ENCODE results near the gene MACROD2. TPM values are rescaled to one million over a fixed set of nuclear protein-coding genes. Genes with fewer than 3 reads are reported as not detected.
A peak's percentile ranks its signal among the peaks of the same experiment; 100 is the strongest.

MACROD2 gene
- total RNA-seq, 1 donor from 2014 or later, result 0.23 TPM

DNA sequence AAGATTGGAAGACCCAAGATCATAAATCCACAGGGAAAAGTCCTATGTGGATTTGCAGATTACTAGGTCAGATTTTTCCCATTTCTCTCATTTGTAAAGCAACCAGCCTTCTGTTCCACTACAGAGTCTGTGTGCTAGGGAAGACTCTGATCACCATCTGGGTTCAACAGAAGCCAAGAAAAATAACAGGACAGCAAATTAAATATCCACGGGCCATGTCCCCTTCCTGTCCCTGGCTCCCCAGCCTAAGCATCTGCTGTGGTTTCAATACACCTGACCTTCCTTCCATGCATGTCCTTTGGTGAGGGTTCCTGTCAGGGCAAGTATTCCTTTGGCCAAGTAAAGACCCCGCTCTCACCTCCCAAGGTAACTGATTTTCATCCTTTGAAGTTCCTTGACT, 2019.1 kb downstream of the MACROD2 start:
- DNase-seq (ENCODE audit: low read depth), result no peak
- TF ChIP-seq, protein P1, sequence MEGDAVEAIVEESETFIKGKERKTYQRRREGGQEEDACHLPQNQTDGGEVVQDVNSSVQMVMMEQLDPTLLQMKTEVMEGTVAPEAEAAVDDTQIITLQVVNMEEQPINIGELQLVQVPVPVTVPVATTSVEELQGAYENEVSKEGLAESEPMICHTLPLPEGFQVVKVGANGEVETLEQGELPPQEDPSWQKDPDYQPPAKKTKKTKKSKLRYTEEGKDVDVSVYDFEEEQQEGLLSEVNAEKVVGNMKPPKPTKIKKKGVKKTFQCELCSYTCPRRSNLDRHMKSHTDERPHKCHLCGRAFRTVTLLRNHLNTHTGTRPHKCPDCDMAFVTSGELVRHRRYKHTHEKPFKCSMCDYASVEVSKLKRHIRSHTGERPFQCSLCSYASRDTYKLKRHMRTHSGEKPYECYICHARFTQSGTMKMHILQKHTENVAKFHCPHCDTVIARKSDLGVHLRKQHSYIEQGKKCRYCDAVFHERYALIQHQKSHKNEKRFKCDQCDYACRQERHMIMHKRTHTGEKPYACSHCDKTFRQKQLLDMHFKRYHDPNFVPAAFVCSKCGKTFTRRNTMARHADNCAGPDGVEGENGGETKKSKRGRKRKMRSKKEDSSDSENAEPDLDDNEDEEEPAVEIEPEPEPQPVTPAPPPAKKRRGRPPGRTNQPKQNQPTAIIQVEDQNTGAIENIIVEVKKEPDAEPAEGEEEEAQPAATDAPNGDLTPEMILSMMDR (conservative IDR thresholded peaks at IDR 0.05; ENCODE audit: low read depth, low read length), result no peak
- H3K4me3 ChIP-seq (ENCODE audit: low read depth, low read length), result no peak overlapping the region

DNA sequence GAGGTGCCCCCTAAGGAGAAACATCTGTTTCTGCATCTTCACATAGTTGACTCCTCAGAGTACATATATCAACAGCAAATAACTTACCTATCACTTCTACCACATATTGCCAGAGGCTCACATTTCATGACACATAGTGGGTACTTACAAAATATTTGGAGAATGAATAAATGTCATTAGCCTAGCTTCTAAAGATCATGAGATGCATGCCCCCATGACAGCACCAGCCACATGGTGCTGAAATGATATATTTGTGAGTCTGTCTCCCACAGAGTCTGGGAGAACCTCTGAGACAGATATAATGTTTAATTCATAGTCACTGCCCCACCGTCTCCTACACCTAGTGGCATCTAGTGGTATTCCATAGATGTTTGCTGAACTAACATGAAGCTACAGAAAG, 2022.3 kb downstream of the MACROD2 start:
- no peak for DNase-seq (ENCODE audit: low read depth)
- TF ChIP-seq, protein P1 (conservative IDR thresholded peaks at IDR 0.05; ENCODE audit: low read depth, low read length), result no peak
- no peak overlapping the region for H3K4me3 ChIP-seq (ENCODE audit: low read depth, low read length)

DNA sequence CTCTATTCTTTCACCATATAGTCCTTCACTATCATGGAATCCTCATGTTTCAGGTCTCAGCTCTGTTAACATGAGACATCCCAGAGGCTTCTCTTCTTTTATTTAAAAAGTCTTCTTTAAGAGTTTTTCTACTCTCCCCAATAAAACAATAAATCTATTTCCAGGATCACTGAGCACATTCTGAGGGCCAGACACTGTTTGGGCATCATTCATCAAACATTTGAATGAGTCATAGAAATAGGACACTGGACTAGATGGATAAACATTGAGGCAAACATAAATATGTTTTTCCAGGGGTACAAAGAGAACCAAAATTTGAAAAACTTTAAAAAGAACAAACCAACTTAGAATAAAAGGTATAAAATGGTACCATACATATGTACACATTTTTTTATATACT, 2023.6 kb downstream of the MACROD2 start:
- no peak for DNase-seq (ENCODE audit: low read depth)
- H3K4me3 ChIP-seq (ENCODE audit: low read depth, low read length), result no peak overlapping the region
- TF ChIP-seq, protein P1 (conservative IDR thresholded peaks at IDR 0.05; ENCODE audit: low read depth, low read length), result no peak

DNA sequence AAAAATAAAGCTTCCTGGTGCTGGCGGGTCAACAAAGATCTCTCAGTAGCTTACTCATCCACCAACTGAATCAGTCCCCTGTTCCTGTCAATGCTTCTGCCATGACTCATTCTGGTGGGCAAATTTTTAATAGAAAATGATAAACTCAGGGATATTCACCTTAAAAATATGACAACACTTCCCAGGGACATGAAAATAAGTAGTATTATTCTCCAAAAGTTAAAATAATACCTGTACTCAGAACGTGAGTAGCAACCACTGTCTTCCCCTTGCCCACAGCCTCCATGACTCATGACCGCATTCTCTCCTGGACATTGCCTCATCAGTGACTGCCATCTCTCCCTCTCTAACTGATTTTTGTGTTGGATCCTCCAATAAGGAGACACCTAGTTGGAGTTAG, 2025.7 kb downstream of the MACROD2 start:
- TF ChIP-seq, protein P1 (conservative IDR thresholded peaks at IDR 0.05; ENCODE audit: low read depth, low read length), result no peak
- DNase-seq (ENCODE audit: low read depth), result peak; percentile 61
- H3K4me3 ChIP-seq (ENCODE audit: low read depth, low read length), result no peak overlapping the region

DNA sequence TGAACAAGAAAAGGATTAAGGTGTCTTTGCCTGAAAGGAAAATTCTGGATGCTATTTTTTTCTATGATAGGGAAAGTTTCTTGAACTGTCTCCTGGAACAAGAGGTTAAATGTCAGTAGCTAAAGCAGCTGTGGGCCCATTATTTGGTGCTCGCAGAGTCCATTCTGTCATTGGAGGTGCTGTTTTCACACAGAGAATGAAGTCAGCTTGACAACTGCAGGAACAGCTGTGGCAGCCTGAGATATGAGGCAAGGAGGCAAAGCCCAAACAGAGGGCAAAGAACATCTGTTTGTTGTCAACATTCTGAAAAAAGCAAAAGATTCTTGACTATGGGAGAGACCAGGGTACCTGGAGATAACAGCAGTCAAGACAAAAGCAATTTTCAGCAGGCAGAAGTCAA, 2029.8 kb downstream of the MACROD2 start:
- TF ChIP-seq, protein P1 (conservative IDR thresholded peaks at IDR 0.05; ENCODE audit: low read depth, low read length), result no peak
- H3K4me3 ChIP-seq (ENCODE audit: low read depth, low read length), result no peak overlapping the region
- DNase-seq (ENCODE audit: low read depth), result no peak

DNA sequence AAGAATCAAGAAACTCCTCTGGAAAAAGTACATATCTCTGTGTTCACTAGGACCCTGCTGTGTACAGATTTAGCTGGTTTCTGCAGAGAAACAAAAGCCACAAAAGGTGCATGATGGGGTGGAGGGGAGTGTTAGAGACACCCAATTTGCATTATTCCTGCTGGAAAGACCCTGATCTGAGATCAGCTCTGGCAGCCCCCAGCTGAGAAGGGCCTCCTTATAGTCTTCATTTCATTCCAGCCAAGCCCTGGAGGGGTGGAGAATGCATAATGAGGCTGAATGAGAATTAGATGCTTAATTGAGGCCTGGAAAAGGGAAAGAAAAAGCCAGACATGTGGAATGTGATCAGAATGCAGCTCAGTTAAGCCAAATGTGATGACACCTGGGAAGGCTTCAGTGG, 2032.4 kb downstream of the MACROD2 start:
- no peak overlapping the region for H3K4me3 ChIP-seq (ENCODE audit: low read depth, low read length)
- no peak for DNase-seq (ENCODE audit: low read depth)
- TF ChIP-seq, protein P1 (conservative IDR thresholded peaks at IDR 0.05; ENCODE audit: low read depth, low read length), result no peak

DNA sequence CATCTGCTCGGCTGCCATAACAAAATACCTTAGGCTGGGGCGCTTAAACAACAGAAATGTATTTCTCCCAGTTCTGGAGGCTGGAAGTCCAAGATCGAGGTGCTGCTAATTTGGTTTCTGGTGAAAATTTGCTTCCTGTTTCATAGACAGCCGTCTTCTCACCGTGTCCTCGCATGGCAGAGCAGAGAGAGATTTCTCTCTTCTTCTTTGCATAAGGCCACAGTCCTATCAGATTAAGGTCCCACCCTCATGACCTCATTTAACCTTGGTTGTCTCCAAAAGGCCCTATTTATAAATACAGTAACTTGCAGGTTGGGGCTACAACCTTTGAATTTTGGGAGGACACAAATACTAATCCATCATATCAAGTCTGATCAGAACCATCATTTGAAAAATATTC, 2033.6 kb downstream of the MACROD2 start:
- no peak for DNase-seq (ENCODE audit: low read depth)
- H3K4me3 ChIP-seq (ENCODE audit: low read depth, low read length), result no peak overlapping the region
- TF ChIP-seq, protein P1 (conservative IDR thresholded peaks at IDR 0.05; ENCODE audit: low read depth, low read length), result no peak

Data from epithelial cell of proximal tubule (primary cell).